Measurements from ENCODE around the gene CCDC68. TPM values are rescaled to one million over a fixed set of nuclear protein-coding genes. Genes with fewer than 3 reads are reported as not detected.
"Not testable (repeated sequence)": the region's sequence is repeated elsewhere in the genome, so short reads cannot be mapped to it uniquely, and the experiment has no call there.

Gene CCDC68
- total RNA-seq, 1 donor from 2014 or later, result 4.2 TPM

DNA sequence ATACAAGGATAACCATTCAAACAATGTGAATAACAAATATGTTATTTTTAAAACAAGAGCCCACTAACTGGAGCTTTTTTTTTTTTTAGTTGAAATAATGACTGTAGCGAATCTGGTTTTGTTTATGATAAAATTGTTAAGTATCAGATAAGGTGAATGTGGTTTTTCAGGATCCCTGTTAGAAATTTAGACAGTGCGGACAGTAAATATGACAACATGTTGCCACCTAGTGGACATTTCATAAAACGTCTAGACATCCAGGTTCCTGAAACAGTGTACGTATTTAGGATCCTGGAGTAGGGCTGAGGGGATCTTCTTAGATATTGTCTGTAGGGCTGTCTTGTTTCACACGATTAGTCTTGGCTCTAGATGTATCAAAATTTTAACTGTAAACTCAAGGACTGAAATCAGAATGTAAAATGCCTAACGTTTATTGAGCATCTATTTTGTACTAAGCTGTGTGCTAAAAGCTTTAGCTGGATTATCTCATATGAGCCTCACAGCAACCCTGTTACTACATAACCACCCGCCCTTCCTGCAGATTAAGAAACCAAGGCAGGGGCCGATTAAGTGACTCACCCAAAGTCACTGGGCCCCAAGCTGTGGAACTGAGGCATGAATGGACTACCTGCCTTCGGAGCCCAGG, 23.9 kb upstream of the CCDC68 start:
- no peaks in the 10 kb centered on the region for H3K36me3 ChIP-seq (ENCODE audit: control insufficient read depth, insufficient read depth, low read length)
- DNase-seq (ENCODE audit: low read depth), result peak; percentile 64

DNA sequence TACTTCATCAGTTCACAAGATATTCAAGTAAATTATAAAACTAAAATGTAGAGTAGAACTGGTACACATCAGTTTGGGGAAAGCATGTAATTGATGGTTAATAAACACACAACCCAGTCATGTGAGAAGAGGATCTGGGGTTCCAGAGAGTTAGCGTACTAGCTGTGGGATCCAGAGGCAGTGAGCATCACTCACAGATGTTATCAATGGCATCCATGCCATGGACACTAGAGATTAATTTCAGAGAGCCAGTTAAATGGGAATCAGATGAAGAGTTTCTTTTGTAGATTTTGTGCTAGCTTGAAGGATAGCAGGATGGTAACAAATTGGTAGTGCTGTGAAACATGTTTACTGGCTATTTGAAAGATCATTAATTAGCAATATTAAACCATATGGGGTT, 21.8 kb upstream of the CCDC68 start:
- Histone ChIP-seq H3K36me3 (ENCODE audit: control insufficient read depth, insufficient read depth, low read length) (no peaks in the 10 kb centered on the region), H3K27me3 (ENCODE audit: control insufficient read depth, insufficient read depth, low read length) (no peaks in the 10 kb centered on the region), H3K4me3 (ENCODE audit: low read depth, low read length) (no peak overlapping the region)
- DNase-seq (ENCODE audit: low read depth) (no peak), FAIRE-seq (no peak)
- TF ChIP-seq, protein P1, sequence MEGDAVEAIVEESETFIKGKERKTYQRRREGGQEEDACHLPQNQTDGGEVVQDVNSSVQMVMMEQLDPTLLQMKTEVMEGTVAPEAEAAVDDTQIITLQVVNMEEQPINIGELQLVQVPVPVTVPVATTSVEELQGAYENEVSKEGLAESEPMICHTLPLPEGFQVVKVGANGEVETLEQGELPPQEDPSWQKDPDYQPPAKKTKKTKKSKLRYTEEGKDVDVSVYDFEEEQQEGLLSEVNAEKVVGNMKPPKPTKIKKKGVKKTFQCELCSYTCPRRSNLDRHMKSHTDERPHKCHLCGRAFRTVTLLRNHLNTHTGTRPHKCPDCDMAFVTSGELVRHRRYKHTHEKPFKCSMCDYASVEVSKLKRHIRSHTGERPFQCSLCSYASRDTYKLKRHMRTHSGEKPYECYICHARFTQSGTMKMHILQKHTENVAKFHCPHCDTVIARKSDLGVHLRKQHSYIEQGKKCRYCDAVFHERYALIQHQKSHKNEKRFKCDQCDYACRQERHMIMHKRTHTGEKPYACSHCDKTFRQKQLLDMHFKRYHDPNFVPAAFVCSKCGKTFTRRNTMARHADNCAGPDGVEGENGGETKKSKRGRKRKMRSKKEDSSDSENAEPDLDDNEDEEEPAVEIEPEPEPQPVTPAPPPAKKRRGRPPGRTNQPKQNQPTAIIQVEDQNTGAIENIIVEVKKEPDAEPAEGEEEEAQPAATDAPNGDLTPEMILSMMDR (IDR thresholded peaks at IDR 0.05; ENCODE audit: insufficient read depth, low read length, severe bottlenecking), result no peak

More for the DNA sequence above, 23.9 kb upstream of the CCDC68 start:
- no peak for FAIRE-seq
- H3K27me3 ChIP-seq (ENCODE audit: control insufficient read depth, insufficient read depth, low read length), result no peaks in the 10 kb centered on the region
- H3K4me3 ChIP-seq (ENCODE audit: low read depth, low read length), result no peak overlapping the region
- TF ChIP-seq, protein P1 (IDR thresholded peaks at IDR 0.05; ENCODE audit: insufficient read depth, low read length, severe bottlenecking), result peak; percentile 52

DNA sequence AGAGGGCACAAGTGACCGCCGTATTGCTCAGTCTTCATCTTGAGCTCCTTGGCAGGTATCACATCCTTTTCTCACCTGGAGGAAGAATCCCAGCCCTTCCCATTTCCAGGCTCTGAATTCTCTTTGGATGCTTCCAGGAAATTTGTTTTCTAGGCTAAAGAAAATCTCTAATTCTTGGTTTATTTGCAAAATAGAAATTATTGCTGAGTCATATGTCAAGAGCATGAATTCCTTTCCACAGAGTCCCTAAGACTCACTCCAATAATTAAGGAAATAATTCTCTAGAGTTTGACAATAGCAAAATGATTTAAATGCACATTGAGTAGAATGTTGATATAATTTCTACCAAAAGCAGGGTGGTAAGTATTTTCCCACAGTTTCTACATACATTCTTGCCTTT, 16.3 kb upstream of the CCDC68 start:
- H3K4me3 ChIP-seq (ENCODE audit: low read depth, low read length), result no peak overlapping the region
- no peaks in the 10 kb centered on the region for H3K36me3 ChIP-seq (ENCODE audit: control insufficient read depth, insufficient read depth, low read length)
- no peaks in the 10 kb centered on the region for H3K27me3 ChIP-seq (ENCODE audit: control insufficient read depth, insufficient read depth, low read length)
- TF ChIP-seq, protein P1 (IDR thresholded peaks at IDR 0.05; ENCODE audit: insufficient read depth, low read length, severe bottlenecking), result no peak
- DNase-seq (ENCODE audit: low read depth) (no peak), FAIRE-seq (no peak)

DNA sequence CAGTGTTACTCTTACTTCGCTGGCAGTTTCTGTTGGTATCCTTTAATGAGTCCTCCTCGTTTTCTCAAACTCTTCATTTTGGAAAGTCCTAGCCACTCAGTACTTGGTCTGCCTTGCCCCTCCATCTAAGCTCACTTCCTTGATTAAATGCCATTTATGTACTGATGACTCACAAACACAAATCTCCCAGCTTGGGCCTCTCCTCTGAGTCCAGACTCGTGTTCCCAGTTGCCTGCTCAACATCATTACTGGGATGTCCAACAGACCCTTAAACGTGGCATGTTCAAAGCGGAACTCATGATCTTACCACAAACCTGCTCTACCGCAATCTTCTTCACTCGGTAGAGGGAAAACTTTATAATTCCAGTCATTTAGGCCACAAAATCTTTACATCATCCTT, 13.8 kb upstream of the CCDC68 start:
- FAIRE-seq, result no peak
- Histone ChIP-seq H3K36me3 (ENCODE audit: control insufficient read depth, insufficient read depth, low read length) (no peaks in the 10 kb centered on the region), H3K4me3 (ENCODE audit: low read depth, low read length) (no peak overlapping the region), H3K27me3 (ENCODE audit: control insufficient read depth, insufficient read depth, low read length) (no peaks in the 10 kb centered on the region)
- TF ChIP-seq, protein P1 (IDR thresholded peaks at IDR 0.05; ENCODE audit: insufficient read depth, low read length, severe bottlenecking), result no peak
- peak; percentile 22 for DNase-seq (ENCODE audit: low read depth)

DNA sequence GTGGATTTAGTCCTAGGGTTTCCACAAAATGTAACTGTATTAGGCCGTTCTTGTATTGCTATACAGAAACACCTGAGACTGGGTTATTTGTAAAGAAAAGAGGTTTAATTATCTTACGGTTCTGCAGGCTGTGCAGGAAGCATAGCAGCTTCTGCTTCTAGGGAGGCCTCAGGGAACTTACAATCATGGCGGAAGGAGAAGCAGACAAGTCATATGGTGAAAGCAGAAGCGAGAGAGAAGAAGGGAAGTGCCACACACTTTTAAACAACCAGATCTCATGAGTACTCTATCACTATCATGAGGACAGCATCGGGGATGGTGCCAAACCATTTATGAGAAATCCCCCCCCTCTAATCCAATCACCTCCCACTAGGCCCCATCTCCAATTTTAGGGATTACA, 9.5 kb upstream of the CCDC68 start:
- no peak for FAIRE-seq

DNA sequence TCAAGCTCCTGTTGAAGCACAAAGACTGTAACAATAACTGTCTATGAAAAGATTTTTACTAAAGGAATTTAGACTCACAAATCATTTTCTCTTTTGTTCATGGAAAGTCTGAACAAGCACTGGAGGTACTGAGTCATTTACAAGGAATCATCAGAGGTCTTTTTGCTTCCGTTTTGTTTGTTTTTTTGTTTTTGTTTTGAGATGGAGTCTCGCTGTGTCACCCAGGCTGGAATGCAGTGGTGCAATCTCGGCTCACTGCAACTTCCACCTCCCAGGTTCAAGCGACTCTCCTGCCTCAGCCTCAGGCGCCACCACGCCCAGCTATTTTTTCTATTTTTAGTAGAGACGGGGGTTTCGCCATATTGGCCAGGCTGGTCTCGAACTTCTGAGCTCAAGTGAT, 9.0 kb upstream of the CCDC68 start:
- not testable (repeated sequence) for H3K36me3 ChIP-seq (ENCODE audit: control insufficient read depth, insufficient read depth, low read length); H3K4me3 ChIP-seq (ENCODE audit: low read depth, low read length); H3K27me3 ChIP-seq (ENCODE audit: control insufficient read depth, insufficient read depth, low read length); FAIRE-seq
- DNase-seq (ENCODE audit: low read depth), result peak; percentile 93

More for the DNA sequence above, 9.5 kb upstream of the CCDC68 start:
- no peak for DNase-seq (ENCODE audit: low read depth)
- H3K4me3 ChIP-seq (ENCODE audit: low read depth, low read length), result no peak overlapping the region
- H3K36me3 ChIP-seq (ENCODE audit: control insufficient read depth, insufficient read depth, low read length), result no peaks in the 10 kb centered on the region
- TF ChIP-seq, protein P1 (IDR thresholded peaks at IDR 0.05; ENCODE audit: insufficient read depth, low read length, severe bottlenecking), result no peak
- no peaks in the 10 kb centered on the region for H3K27me3 ChIP-seq (ENCODE audit: control insufficient read depth, insufficient read depth, low read length)
